Loucy (cell line): ENCODE measurements around the gene NFAT5.

Experiments
- H2AFZ ChIP-seq: fragments of 200-600 bp; sonication (generic); 2 replicates; pipeline ENCODE4 v1.6.0; 2016; ENCODE audit warnings: antibody characterized with exemption, mild to moderate bottlenecking, low read length, moderate library complexity
- H3F3A ChIP-seq: fragments of 200-600 bp; 2 replicates; pipeline ENCODE4 v1.6.0; 2016; ENCODE audit warnings: antibody characterized with exemption, low read depth, mild to moderate bottlenecking
- H3K27me3 ChIP-seq: fragments of 200-600 bp; sonication (generic); 2 replicates; pipeline ENCODE4 v1.6.1; 2014; ENCODE audit warnings: low read length, mild to moderate bottlenecking; ENCODE audit not compliant: insufficient read depth, poor library complexity, severe bottlenecking
- H3K36me3 ChIP-seq: fragments of 200-600 bp; sonication (generic); 2 replicates; pipeline ENCODE4 v1.6.1; 2016; ENCODE audit warnings: low read length; ENCODE audit not compliant: insufficient read depth
- H3K4me1 ChIP-seq: fragments of 200-600 bp; sonication (generic); 2 replicates; pipeline ENCODE4 v1.5.1; 2014; ENCODE audit warnings: low read length, mild to moderate bottlenecking; ENCODE audit not compliant: insufficient read depth, poor library complexity, severe bottlenecking
- H3K4me2 ChIP-seq: fragments of 200-600 bp; sonication (generic); 2 replicates; pipeline ENCODE4 v1.6.0; 2014; ENCODE audit warnings: antibody characterized with exemption, low read length, low read depth, mild to moderate bottlenecking; ENCODE audit not compliant: poor library complexity, severe bottlenecking
- H3K4me3 ChIP-seq: fragments of 200-600 bp; sonication (generic); 2 replicates; pipeline ENCODE4 v1.5.1; 2014; ENCODE audit warnings: low read length, mild to moderate bottlenecking, mixed read lengths; ENCODE audit not compliant: poor library complexity, severe bottlenecking
- H3K79me2 ChIP-seq: fragments of 200-600 bp; sonication (generic); 2 replicates; pipeline ENCODE4 v1.6.1; 2014; ENCODE audit warnings: low read length; ENCODE audit not compliant: insufficient read depth
- H3K9ac ChIP-seq: fragments of 200-600 bp; sonication (generic); 2 replicates; pipeline ENCODE4 v1.6.0; 2014; ENCODE audit warnings: mild to moderate bottlenecking, low read depth, low read length, moderate library complexity; ENCODE audit not compliant: poor library complexity, severe bottlenecking
- H3K9me2 ChIP-seq: fragments of 200-600 bp; sonication (generic); replicated peaks from 2 replicates; pipeline ENCODE4 v1.6.1; 2016; ENCODE audit warnings: low read depth, low read length, mixed read lengths
- H3K9me3 ChIP-seq: fragments of 200-600 bp; sonication (generic); 2 replicates; pipeline ENCODE4 v1.6.1; 2014; ENCODE audit warnings: mild to moderate bottlenecking, antibody characterized with exemption, low read length, low read depth; ENCODE audit not compliant: insufficient read depth
- H4K20me1 ChIP-seq: fragments of 200-600 bp; sonication (generic); 2 replicates; pipeline ENCODE4 v1.6.0; 2014; ENCODE audit warnings: antibody characterized with exemption, low read length, mild to moderate bottlenecking; ENCODE audit not compliant: insufficient read depth, poor library complexity, severe bottlenecking
- CTCF ChIP-seq: fragments of 200-600 bp; sonication (generic); conservative IDR thresholded peaks from 2 replicates; pipeline ENCODE4 v1.5.1; 2014; ENCODE audit warnings: mild to moderate bottlenecking, antibody characterized with exemption, low read length
- EZH2phosphoT487 ChIP-seq: fragments of 200-600 bp; IDR thresholded peaks from 2 replicates; pipeline ENCODE4 v1.6.1; 2018; ENCODE audit warnings: antibody characterized with exemption, mild to moderate bottlenecking, moderate library complexity, borderline replicate concordance

Gene NFAT5

GRCh38 chr16:69611103-69611640 is 45.4 kb downstream of the NFAT5 start:
- Histone ChIP-seq H4K20me1 (peaks cover 29% of the 10 kb centered on the region), H3K9me2 (no peaks in the 10 kb centered on the region), H3K36me3 (no peaks in the 10 kb centered on the region; the same call in 1 of the 2 replicates), H3K79me2 (peaks cover 77% of the 10 kb centered on the region), H3F3A (no peaks in the 10 kb centered on the region), H3K9me3 (no peaks in the 10 kb centered on the region), H2AFZ (no peak overlapping the region), H3K9ac (no peak overlapping the region), H3K4me2 (no peak overlapping the region), H3K4me1 (peaks cover 9% of the 10 kb centered on the region), H3K27me3 (no peaks in the 10 kb centered on the region), H3K4me3 (no peak overlapping the region)
- TF ChIP-seq EZH2phosphoT487: no peak
- TF ChIP-seq CTCF: no peak

- peaks cover 65% of the 10 kb centered on the region for H3K79me2 ChIP-seq
These were observed 47.8 kb downstream of the NFAT5 start for GRCh38 chr16:69613378-69614154.

GRCh38 chr16:69615528-69615927 is 49.8 kb downstream of the NFAT5 start:
- Histone ChIP-seq H4K20me1 (peaks cover 33% of the 10 kb centered on the region), H3K9me2 (no peaks in the 10 kb centered on the region), H2AFZ (no peak overlapping the region), H3K27me3 (no peaks in the 10 kb centered on the region), H3K4me3 (no peak overlapping the region), H3K4me1 (peaks cover 21% of the 10 kb centered on the region), H3K9me3 (no peaks in the 10 kb centered on the region), H3K36me3 (no peaks in the 10 kb centered on the region), H3F3A (no peaks in the 10 kb centered on the region), H3K79me2 (peaks cover 55% of the 10 kb centered on the region), H3K4me2 (no peak overlapping the region), H3K9ac (no peak overlapping the region)
- no peak for TF ChIP-seq EZH2phosphoT487
- no peak for TF ChIP-seq CTCF

More at GRCh38 chr16:69613378-69614154, 47.8 kb downstream of the NFAT5 start:
- Histone ChIP-seq H3K9ac (no peak overlapping the region), H3K36me3 (no peaks in the 10 kb centered on the region), H3K9me3 (no peaks in the 10 kb centered on the region), H2AFZ (no peak overlapping the region), H3K27me3 (no peaks in the 10 kb centered on the region), H3K4me1 (peaks cover 9% of the 10 kb centered on the region), H3K4me2 (no peak overlapping the region), H3K4me3 (no peak overlapping the region), H3F3A (no peaks in the 10 kb centered on the region), H3K9me2 (no peaks in the 10 kb centered on the region), H4K20me1 (peaks cover 27% of the 10 kb centered on the region)
- TF ChIP-seq EZH2phosphoT487 (no peak), CTCF (no peak)
